HEK293 (cell line): Measurements from ENCODE around the gene KIF18A.

ENCODE experiments used
- CTCF ChIA-PET: fragments of 350-600 bp; formaldehyde crosslinking; extraction: SDS; loops from one replicate; lab custom pipeline; 2021; ENCODE audit warnings: antibody characterized with exemption; lab: Yijun Ruan, JAX
- POLR2A ChIA-PET: fragments of 300-600 bp; formaldehyde crosslinking; extraction: SDS; loops from one replicate; lab custom pipeline; 2020; ENCODE audit warnings: antibody characterized with exemption, inconsistent platforms; lab: Yijun Ruan, JAX
- H3K27ac ChIP-seq: fragments of 200-500 bp; sonication (Bioruptor generic); 2 replicates; pipeline ENCODE4 v1.5.1; 2014; ENCODE audit warnings: low read depth, low read length, control low read depth, inconsistent platforms; ENCODE audit errors: extremely low read depth
- H3K36me3 ChIP-seq, 2 experiments: fragments of 200-500 bp in 1 of 2; sonication (Bioruptor generic) in 1 of 2; 1 replicate in 1 of 2; 2 replicates in 1 of 2; pipeline ENCODE4 v1.5.1; 2014 to 2017; ENCODE audit warnings: inconsistent platforms in 2 of 2, low read length in 2 of 2; ENCODE audit not compliant: control insufficient read depth in 2 of 2, insufficient read depth in 1 of 2
- H3K4me1 ChIP-seq: fragments of 200-500 bp; sonication (Bioruptor generic); 2 replicates; pipeline ENCODE4 v1.5.1; 2014; ENCODE audit warnings: mild to moderate bottlenecking, low read length, inconsistent platforms; ENCODE audit not compliant: control insufficient read depth, insufficient read depth
- H3K4me3 ChIP-seq: 2 replicates; pipeline ENCODE4 v1.5.1; 2011; ENCODE audit warnings: low read depth, mild to moderate bottlenecking, control low read depth, low read length, moderate library complexity
- H3K9me3 ChIP-seq: fragments of 200-500 bp; sonication (Bioruptor generic); 2 replicates; pipeline ENCODE4 v1.5.1; 2014; ENCODE audit warnings: low read depth, low read length, inconsistent platforms; ENCODE audit not compliant: control insufficient read depth, insufficient read depth
- GLI2 ChIP-seq: fragments of 450-650 bp; formaldehyde crosslinking; IDR thresholded peaks from 2 replicates; pipeline ENCODE4; 2017; ENCODE audit warnings: missing biosample characterization, missing genetic modification characterization, low read depth, borderline replicate concordance
- KLF7 ChIP-seq: fragments of 450-650 bp; formaldehyde crosslinking; IDR thresholded peaks from 2 replicates; pipeline ENCODE4 v1.5.1; 2016; ENCODE audit warnings: missing biosample characterization, missing genetic modification characterization, borderline replicate concordance
- MEIS1 ChIP-seq: sonication (generic); formaldehyde crosslinking; IDR thresholded peaks from 2 replicates; pipeline ENCODE4 v1.8.1; 2022; ENCODE audit warnings: missing genetic modification reagents, mild to moderate bottlenecking, borderline replicate concordance
- MYNN ChIP-seq: fragments of 450-650 bp; formaldehyde crosslinking; IDR thresholded peaks from 2 replicates; pipeline ENCODE4 v1.5.1; 2016; ENCODE audit warnings: missing biosample characterization, missing genetic modification characterization, borderline replicate concordance
- PRDM1 ChIP-seq: fragments of 450-650 bp; formaldehyde crosslinking; IDR thresholded peaks from 2 replicates; pipeline ENCODE4; 2016; ENCODE audit warnings: missing biosample characterization, missing genetic modification characterization
- PRDM10 ChIP-seq: fragments of 450-650 bp; formaldehyde crosslinking; IDR thresholded peaks from 2 replicates; pipeline ENCODE4 v1.5.1; 2016; ENCODE audit warnings: missing biosample characterization, missing genetic modification characterization
- SP2 ChIP-seq: fragments of 450-650 bp; formaldehyde crosslinking; IDR thresholded peaks from 2 replicates; pipeline ENCODE4 v1.5.1; 2016; ENCODE audit warnings: missing biosample characterization, missing genetic modification characterization
- YY1 ChIP-seq: fragments of 450-650 bp; formaldehyde crosslinking; IDR thresholded peaks from 2 replicates; pipeline ENCODE4 v1.5.1; 2018; ENCODE audit warnings: missing biosample characterization, missing genetic modification characterization
- ZBTB8A ChIP-seq: fragments of 450-650 bp; formaldehyde crosslinking; IDR thresholded peaks from 2 replicates; pipeline ENCODE4 v1.5.1; 2016; ENCODE audit warnings: missing biosample characterization, missing genetic modification characterization
- ZFP3 ChIP-seq: fragments of 450-650 bp; formaldehyde crosslinking; IDR thresholded peaks from 2 replicates; pipeline ENCODE4 v1.5.1; 2016; ENCODE audit warnings: low read depth, missing biosample characterization, missing genetic modification characterization
- ZNF140 ChIP-seq: fragments of 450-650 bp; formaldehyde crosslinking; IDR thresholded peaks from 2 replicates; pipeline ENCODE4 v1.5.1; 2016; ENCODE audit warnings: missing biosample characterization, missing genetic modification characterization
- ZNF148 ChIP-seq: fragments of 450-650 bp; formaldehyde crosslinking; IDR thresholded peaks from 2 replicates; pipeline ENCODE4 v1.5.0; 2017; ENCODE audit warnings: missing biosample characterization, missing genetic modification characterization, borderline replicate concordance
- ZNF24 ChIP-seq: fragments of 450-650 bp; formaldehyde crosslinking; IDR thresholded peaks from 2 replicates; pipeline ENCODE4 v1.5.1; 2016; ENCODE audit warnings: missing biosample characterization, missing genetic modification characterization
- ZNF280C ChIP-seq: fragments of 450-650 bp; formaldehyde crosslinking; IDR thresholded peaks from 2 replicates; pipeline ENCODE4 v1.5.1; 2016; ENCODE audit warnings: missing biosample characterization, missing genetic modification characterization
- ZNF280D ChIP-seq: fragments of 450-650 bp; formaldehyde crosslinking; IDR thresholded peaks from 2 replicates; pipeline ENCODE4 v1.5.1; 2016; ENCODE audit warnings: missing biosample characterization, missing genetic modification characterization
- ZNF311 ChIP-seq: fragments of 450-650 bp; formaldehyde crosslinking; IDR thresholded peaks from 2 replicates; pipeline ENCODE4 v1.5.1; 2017; ENCODE audit warnings: missing biosample characterization, missing genetic modification characterization, borderline replicate concordance
- ZNF423 ChIP-seq: fragments of 450-650 bp; formaldehyde crosslinking; IDR thresholded peaks from 2 replicates; pipeline ENCODE4 v1.5.1; 2016; ENCODE audit warnings: missing biosample characterization, missing genetic modification characterization
- ZNF510 ChIP-seq: fragments of 450-650 bp; formaldehyde crosslinking; IDR thresholded peaks from 2 replicates; pipeline ENCODE4 v1.5.1; 2018; ENCODE audit warnings: mild to moderate bottlenecking, missing genetic modification characterization, missing biosample characterization; ENCODE audit not compliant: insufficient replicate concordance
- ZNF791 ChIP-seq: fragments of 450-650 bp; formaldehyde crosslinking; IDR thresholded peaks from 2 replicates; pipeline ENCODE4 v1.5.1; 2016; ENCODE audit warnings: missing biosample characterization, missing genetic modification characterization
- ZNF792 ChIP-seq: fragments of 450-650 bp; formaldehyde crosslinking; IDR thresholded peaks from 2 replicates; pipeline ENCODE4 v1.5.1; 2016; ENCODE audit warnings: missing biosample characterization, missing genetic modification characterization
- ZSCAN30 ChIP-seq: fragments of 450-650 bp; IDR thresholded peaks from 2 replicates; pipeline ENCODE4 v1.5.1; 2018; ENCODE audit warnings: missing biosample characterization, mild to moderate bottlenecking, missing genetic modification characterization, moderate library complexity

KIF18A gene

GRCh38 chr11:28017816-28018215 lies 90.1 kb downstream of the KIF18A start (continued):
- TF ChIP-seq ZNF280C, result no peak
- no peak for TF ChIP-seq ZNF510 (tag by site-specific recombination)
- no peak for TF ChIP-seq YY1
- TF ChIP-seq, all 188 proteins: peak for 0

GRCh38 chr11:28011813-28012212 lies 96.1 kb downstream of the KIF18A start:
- H3K36me3 ChIP-seq, result peaks cover 0 to 5% of the 10 kb centered on the region in 2 experiments; a peak in 1 of 3 replicates
- TF ChIP-seq ZNF148 (tag by site-specific recombination), result no peak
- no peak for TF ChIP-seq PRDM10 (tag by site-specific recombination)
- TF ChIP-seq PRDM1 (tag by site-specific recombination), result no peak
- TF ChIP-seq ZNF423 (tag by site-specific recombination), result no peak
- no peak for TF ChIP-seq ZFP3
- TF ChIP-seq SP2, result no peak
- TF ChIP-seq MEIS1 (CRISPR knock-in tag), result no peak
- TF ChIP-seq ZBTB8A, result no peak
- TF ChIP-seq ZNF792 (tag by site-specific recombination), result no peak
- TF ChIP-seq ZNF280D (tag by site-specific recombination), result no peak
- TF ChIP-seq ZNF791 (tag by site-specific recombination), result no peak
- no peak for TF ChIP-seq GLI2 (tag by site-specific recombination)
- no peak for TF ChIP-seq ZNF140 (tag by site-specific recombination)
- no peak for TF ChIP-seq ZSCAN30 (tag by site-specific recombination)
- no peak for TF ChIP-seq ZNF311 (tag by site-specific recombination)
- TF ChIP-seq ZNF24, result no peak
- no peak for TF ChIP-seq KLF7
- no peak for TF ChIP-seq MYNN (tag by site-specific recombination)
- TF ChIP-seq, all 188 proteins: peak for 0
- no peak overlapping the region for H3K4me3 ChIP-seq
- H3K27ac ChIP-seq, result no peak overlapping the region
- H3K9me3 ChIP-seq, result no peaks in the 10 kb centered on the region
- no peaks in the 10 kb centered on the region for H3K4me1 ChIP-seq
- POLR2A ChIA-PET, result no interaction called here
- CTCF ChIA-PET, result interaction anchor here (0.7 kb wide), 1 partner anchor 173 kb away, joined by 3 read pairs; no protein-coding TSS in a partner anchor
